Fibroblast of lung (primary cell): Measurements from ENCODE around the gene PEX11B.

Source experiments
- EZH2 ChIP-seq: IDR thresholded peaks from 2 replicates; pipeline ENCODE4 v1.5.1; 2012; ENCODE audit warnings: low read length, control low read depth, mild to moderate bottlenecking; ENCODE audit errors: missing control alignments
- TF ChIP-seq, protein P1 (sequence below), 2 donors: IDR thresholded peaks in 1 of 2; conservative IDR thresholded peaks in 1 of 2; 1 replicate in 1 of 2; 2 replicates in 1 of 2; pipeline ENCODE4 v1.5.1; 2011 to 2012; ENCODE audit warnings: low read length in 2 of 2, control low read depth in 1 of 2, inconsistent platforms in 1 of 2, low read depth in 1 of 2, mild to moderate bottlenecking in 1 of 2

DNA sequence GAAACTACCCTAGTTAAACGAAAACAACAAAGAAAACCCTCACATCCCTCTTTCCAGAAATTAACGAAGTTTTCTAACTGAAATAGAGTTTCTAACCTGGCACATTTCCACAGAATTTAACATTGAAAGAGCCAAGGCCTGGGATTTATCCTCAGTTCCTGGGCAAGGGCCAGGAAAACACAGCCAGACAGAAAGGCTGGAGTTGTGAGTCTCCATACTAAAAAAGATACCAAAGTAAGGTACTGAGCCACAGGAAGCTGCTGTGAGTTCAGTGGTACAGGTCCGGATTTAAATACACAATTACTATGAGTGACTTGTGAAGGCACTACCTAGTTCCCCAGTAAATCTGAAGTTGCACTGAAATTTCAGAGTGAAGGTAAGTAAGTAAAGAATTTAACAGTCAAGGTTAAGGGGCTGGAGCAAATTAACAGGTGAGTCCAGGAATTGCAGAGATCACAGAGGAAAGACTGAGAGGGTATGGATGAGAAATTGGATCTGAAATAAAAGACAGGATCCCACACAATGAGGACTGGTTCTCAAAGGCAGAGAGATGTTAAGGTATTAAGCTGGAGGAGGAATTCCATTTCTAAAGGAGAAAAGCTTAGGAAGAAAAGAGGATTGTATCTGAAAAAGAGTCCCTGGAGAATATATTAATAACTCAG, 38.4 kb upstream of the PEX11B start:
- TF ChIP-seq, protein P1, sequence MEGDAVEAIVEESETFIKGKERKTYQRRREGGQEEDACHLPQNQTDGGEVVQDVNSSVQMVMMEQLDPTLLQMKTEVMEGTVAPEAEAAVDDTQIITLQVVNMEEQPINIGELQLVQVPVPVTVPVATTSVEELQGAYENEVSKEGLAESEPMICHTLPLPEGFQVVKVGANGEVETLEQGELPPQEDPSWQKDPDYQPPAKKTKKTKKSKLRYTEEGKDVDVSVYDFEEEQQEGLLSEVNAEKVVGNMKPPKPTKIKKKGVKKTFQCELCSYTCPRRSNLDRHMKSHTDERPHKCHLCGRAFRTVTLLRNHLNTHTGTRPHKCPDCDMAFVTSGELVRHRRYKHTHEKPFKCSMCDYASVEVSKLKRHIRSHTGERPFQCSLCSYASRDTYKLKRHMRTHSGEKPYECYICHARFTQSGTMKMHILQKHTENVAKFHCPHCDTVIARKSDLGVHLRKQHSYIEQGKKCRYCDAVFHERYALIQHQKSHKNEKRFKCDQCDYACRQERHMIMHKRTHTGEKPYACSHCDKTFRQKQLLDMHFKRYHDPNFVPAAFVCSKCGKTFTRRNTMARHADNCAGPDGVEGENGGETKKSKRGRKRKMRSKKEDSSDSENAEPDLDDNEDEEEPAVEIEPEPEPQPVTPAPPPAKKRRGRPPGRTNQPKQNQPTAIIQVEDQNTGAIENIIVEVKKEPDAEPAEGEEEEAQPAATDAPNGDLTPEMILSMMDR (conservative IDR thresholded peaks at IDR 0.05 in 1 of 2, IDR thresholded peaks at IDR 0.05 in 1 of 2; ENCODE audit: low read depth in 1 of 2, low read length in 2 of 2), result no peak
- TF ChIP-seq EZH2, result no peak
